ENCODE data around the gene DCAF8. TPM values are rescaled to one million over a fixed set of nuclear protein-coding genes. Genes with fewer than 3 reads are reported as not detected.
A peak's percentile ranks its signal among the peaks of the same experiment; 100 is the strongest.

DCAF8 gene
- total and polyA plus RNA-seq, 2 of the 4 experiments (the other 2 are of a cell fraction), result 83.3 to 83.8 TPM

DNA sequence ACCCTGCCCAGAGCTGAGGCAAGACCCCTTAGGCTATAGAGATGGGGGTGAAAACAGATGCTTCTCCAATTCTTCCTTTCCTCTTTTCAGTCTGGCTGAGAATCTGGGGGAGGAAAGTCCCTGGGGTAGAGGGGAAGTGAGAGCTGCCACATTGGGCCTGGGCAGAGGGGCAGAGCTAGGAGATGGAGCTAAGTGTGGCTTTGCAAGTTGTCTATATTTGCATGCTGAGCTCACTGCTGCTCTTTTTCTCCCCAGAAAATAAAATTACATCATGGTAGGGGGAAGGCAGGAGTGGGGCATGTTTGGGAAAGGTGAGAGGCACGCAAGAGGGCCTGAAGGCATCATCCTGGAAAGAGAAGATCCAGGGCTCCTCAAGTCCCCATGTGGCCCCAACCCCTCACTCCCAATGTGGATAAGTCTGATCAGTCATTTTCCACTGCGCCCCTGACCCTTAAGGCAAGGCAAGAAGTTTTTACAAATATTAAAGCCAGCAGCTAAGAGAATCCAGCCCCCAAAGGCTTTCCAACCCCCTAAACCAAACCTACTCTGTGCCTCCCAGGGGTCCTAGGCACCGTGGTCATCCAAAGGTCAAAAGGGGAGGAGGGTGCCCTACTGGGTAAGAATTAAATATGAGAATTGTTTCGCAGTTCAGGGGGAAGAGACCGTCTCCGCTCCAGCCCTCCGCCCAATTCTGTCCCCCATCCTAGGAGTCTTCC lies 57.7 kb downstream of the DCAF8 start:
- Histone ChIP-seq H3K9me3 (ENCODE audit: control insufficient read depth, insufficient read depth, low read length) (no peaks in the 10 kb centered on the region), H3K4me1 (ENCODE audit: control insufficient read depth, insufficient read depth, low read length) (peaks cover 36% of the 10 kb centered on the region), H3K4me2 (ENCODE audit: low read depth, low read length) (peak overlapping the region; percentile 82), H3K9ac (ENCODE audit: low read depth, low read length) (peak overlapping the region; percentile 58), H3K4me3 (ENCODE audit: insufficient read depth, low read depth, low read length) (peak overlapping the region; percentile 38), H2AK5ac (ENCODE audit: low read depth, low read length) (peak overlapping the region; percentile 59), H3K18ac (ENCODE audit: low read depth, low read length) (peak overlapping the region; percentile 55), H2BK5ac (ENCODE audit: low read depth, low read length, poor library complexity, severe bottlenecking) (peak overlapping the region; percentile 14), H3K79me1 (ENCODE audit: low read depth in 1 of 2, low read length in 2 of 2) (peaks cover 9 to 51% of the 10 kb centered on the region in 2 experiments), H3K27ac (ENCODE audit: insufficient read depth, low read length) (peak overlapping the region; percentile 38), H3K4ac (ENCODE audit: low read depth, low read length) (peak overlapping the region; percentile 90), H4K8ac (ENCODE audit: low read depth in 2 of 2, low read length in 2 of 2) (peak overlapping the region; percentile 79 to 98), H3K14ac (replicated peaks; ENCODE audit: low read depth, low read length) (peak overlapping the region; percentile 87), H2BK120ac (ENCODE audit: low read depth, low read length) (peak overlapping the region; percentile 88), H2AFZ (replicated peaks; ENCODE audit: low read length, poor library complexity) (peak overlapping the region; percentile 90), H2BK20ac (ENCODE audit: low read depth, low read length) (peak overlapping the region; percentile 86), H4K5ac (ENCODE audit: low read depth, low read length) (peak overlapping the region; percentile 79), H3K36me3 (ENCODE audit: control insufficient read depth, insufficient read depth, low read length) (peaks cover 21% of the 10 kb centered on the region), H4K91ac (ENCODE audit: insufficient read depth, low read depth, low read length) (peak overlapping the region; percentile 89), H3K23ac (ENCODE audit: low read depth, low read length) (peak overlapping the region; percentile 29; the same call in 1 of the 2 replicates), H2BK15ac (ENCODE audit: low read depth, low read length) (peak overlapping the region; percentile 72; the same call in 1 of the 3 replicates), H2AK9ac (replicated peaks; ENCODE audit: low read depth, low read length, poor library complexity) (peak overlapping the region; percentile 93), H3K56ac (ENCODE audit: extremely low read depth, insufficient read depth, low read length) (peak overlapping the region; percentile 43; the same call in 1 of the 2 replicates), H4K20me1 (ENCODE audit: insufficient read depth, low read length) (peaks cover 37% of the 10 kb centered on the region), H3K9me1 (ENCODE audit: insufficient read depth, low read length) (peaks cover 38% of the 10 kb centered on the region), H3K27me3 (ENCODE audit: control insufficient read depth, insufficient read depth, low read length) (no peaks in the 10 kb centered on the region; the same call in 1 of the 2 replicates)
- ATAC-seq (ENCODE audit: low read depth) (no peak), DNase-seq (no peak)
- no TSS peak for BruUV-seq (replicated peaks)
- TF ChIP-seq NFE2L2 (IDR thresholded peaks at IDR 0.05; ENCODE audit: low read depth, low read length) (no peak), POLR2A (IDR thresholded peaks at IDR 0.05; ENCODE audit: low read depth, low read length) (no peak), RAD21 (IDR thresholded peaks at IDR 0.05; ENCODE audit: low read length) (no peak), FOS (IDR thresholded peaks at IDR 0.05; ENCODE audit: low read depth, low read length) (no peak), CEBPB (IDR thresholded peaks at IDR 0.05; ENCODE audit: low read depth, low read length) (no peak), SMC3 (IDR thresholded peaks at IDR 0.05; ENCODE audit: low read depth, low read length) (no peak), MAZ (IDR thresholded peaks at IDR 0.05; ENCODE audit: borderline replicate concordance, low read depth, low read length) (no peak), RCOR1 (IDR thresholded peaks at IDR 0.05; ENCODE audit: insufficient replicate concordance, low read length) (no peak), RFX5 (IDR thresholded peaks at IDR 0.05; ENCODE audit: low read depth, low read length) (no peak), BHLHE40 (IDR thresholded peaks at IDR 0.05; ENCODE audit: low read depth, low read length) (no peak)
- TF ChIP-seq, protein P1, sequence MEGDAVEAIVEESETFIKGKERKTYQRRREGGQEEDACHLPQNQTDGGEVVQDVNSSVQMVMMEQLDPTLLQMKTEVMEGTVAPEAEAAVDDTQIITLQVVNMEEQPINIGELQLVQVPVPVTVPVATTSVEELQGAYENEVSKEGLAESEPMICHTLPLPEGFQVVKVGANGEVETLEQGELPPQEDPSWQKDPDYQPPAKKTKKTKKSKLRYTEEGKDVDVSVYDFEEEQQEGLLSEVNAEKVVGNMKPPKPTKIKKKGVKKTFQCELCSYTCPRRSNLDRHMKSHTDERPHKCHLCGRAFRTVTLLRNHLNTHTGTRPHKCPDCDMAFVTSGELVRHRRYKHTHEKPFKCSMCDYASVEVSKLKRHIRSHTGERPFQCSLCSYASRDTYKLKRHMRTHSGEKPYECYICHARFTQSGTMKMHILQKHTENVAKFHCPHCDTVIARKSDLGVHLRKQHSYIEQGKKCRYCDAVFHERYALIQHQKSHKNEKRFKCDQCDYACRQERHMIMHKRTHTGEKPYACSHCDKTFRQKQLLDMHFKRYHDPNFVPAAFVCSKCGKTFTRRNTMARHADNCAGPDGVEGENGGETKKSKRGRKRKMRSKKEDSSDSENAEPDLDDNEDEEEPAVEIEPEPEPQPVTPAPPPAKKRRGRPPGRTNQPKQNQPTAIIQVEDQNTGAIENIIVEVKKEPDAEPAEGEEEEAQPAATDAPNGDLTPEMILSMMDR (conservative IDR thresholded peaks at IDR 0.05; ENCODE audit: low read depth, low read length), result no peak
- TF ChIP-seq, protein P2, sequence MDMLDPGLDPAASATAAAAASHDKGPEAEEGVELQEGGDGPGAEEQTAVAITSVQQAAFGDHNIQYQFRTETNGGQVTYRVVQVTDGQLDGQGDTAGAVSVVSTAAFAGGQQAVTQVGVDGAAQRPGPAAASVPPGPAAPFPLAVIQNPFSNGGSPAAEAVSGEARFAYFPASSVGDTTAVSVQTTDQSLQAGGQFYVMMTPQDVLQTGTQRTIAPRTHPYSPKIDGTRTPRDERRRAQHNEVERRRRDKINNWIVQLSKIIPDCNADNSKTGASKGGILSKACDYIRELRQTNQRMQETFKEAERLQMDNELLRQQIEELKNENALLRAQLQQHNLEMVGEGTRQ (IDR thresholded peaks at IDR 0.05; ENCODE audit: low read depth, low read length), result no peak
- TF ChIP-seq, protein P3, sequence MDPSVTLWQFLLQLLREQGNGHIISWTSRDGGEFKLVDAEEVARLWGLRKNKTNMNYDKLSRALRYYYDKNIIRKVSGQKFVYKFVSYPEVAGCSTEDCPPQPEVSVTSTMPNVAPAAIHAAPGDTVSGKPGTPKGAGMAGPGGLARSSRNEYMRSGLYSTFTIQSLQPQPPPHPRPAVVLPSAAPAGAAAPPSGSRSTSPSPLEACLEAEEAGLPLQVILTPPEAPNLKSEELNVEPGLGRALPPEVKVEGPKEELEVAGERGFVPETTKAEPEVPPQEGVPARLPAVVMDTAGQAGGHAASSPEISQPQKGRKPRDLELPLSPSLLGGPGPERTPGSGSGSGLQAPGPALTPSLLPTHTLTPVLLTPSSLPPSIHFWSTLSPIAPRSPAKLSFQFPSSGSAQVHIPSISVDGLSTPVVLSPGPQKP (IDR thresholded peaks at IDR 0.05; ENCODE audit: borderline replicate concordance, low read depth, low read length), result no peak
- WGBS, 2 experiments (ENCODE audit: extremely low coverage in 2 of 2, insufficient read length in 1 of 2), result no CpG with 5 or more reads among the region's 7 CpGs
- intact Hi-C loops (cut with micrococcal nuclease), result no loop called here
- ChIA-PET POLR2A (ENCODE audit: unreplicated experiment) (no interaction called here), CTCF (interaction anchor here (0.5 kb wide), 1 partner anchor 1844 kb away, joined by 3 read pairs; no protein-coding TSS in a partner anchor)
- dilution Hi-C loops (cut with HindIII; ENCODE audit: low sequenced_read_pairs, unreplicated experiment), result no loop called here
- in situ Hi-C loops (cut with MboI; ENCODE audit: low sequenced_read_pairs), result no loop called here

All from IMR-90 (cell line).